Stimulated activated CD4-positive, alpha-beta T cell treated with anti-CD3 and anti-CD28 coated beads, Interleukin-1b, Interleukin-23, amount 100 ng/mL, for 24 hours (primary cell): ENCODE measurements around the gene NCAM1.
"Not testable (repeated sequence)": the region's sequence is repeated elsewhere in the genome, so short reads cannot be mapped to it uniquely, and the experiment has no call there.

Experiments
- DNase-seq, 4 experiments: peaks; one replicate each; pipeline ENCODE4 v3.0.0-alpha.2; 2020; ENCODE audit warnings: low read depth in 4 of 4, low spot score in 1 of 4

The NCAM1 gene

DNA sequence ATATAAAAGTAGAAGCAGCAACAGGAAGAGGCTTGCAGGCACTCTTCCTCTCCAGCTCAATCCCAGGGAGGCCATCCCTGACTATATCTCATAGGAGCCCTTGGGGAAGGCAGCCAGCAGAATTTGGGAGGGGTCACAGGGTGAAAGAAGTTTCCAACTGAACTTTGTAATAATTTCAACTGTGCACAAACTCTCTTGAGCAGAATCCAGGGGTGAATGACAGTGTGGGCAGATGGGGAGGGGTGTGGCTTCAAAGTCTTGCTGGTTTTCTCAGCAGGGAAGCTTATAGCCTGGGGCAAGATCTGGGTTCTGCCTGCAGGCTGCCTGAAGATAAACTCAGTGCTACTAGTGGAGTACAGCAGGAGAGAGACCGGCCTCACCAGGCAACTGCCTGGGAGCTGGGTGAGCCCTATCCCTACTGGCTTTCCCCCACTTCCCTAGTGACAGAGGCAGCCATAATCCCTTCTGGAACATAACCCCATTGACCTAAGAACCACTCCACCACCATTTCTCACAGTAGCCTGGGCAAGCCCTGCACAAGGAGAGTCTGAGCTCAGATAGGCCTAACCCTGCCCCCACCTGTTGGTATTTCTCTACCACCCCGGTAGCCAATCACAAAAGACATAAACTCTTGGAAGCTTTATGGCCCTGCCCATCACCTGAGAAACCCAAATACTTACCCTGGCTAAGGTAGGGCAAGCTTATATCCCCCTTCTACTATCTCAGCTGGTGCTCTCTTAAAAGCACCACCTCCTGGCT is 335.4 kb downstream of the NCAM1 start:
- no peak for DNase-seq

DNA sequence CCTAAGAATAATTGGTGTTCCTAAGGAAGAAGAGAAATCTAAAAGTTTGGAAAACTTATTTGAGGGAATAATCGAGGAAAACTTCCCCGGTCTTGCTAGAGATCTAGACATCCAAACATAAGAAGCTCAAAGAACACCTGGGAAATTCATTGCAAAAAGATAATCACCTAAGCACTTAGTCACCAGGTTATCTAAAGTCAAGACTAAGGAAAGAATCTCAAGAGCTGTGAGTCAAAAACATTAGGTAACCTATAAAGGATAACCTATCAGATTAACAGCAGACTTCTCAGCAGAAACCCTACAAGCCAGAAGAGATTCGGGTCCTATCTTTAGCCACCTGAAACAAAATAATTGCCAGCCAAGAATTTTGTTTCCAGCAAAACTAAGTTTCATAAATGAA is 337.3 kb downstream of the NCAM1 start:
- DNase-seq, result not testable (repeated sequence)

DNA sequence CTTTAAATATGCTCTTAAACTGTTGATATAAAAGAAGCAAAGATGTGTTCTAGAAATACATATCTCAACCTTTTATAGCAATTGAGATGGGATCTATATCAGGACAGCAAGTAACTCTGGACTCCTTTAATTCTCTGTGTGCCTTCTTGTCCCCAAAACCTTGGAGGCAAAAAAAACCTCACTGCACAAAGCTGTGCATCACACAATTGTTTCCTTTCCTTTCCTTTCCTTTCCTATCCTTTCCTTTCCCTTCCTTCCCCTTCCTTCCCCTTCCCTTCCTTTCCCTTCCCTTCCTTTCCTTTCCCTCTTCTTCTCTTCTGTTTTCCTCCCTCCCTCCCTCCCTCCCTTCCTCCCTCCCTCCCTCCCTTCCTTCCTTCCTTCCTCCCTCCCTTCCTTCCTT is 343.7 kb downstream of the NCAM1 start:
- DNase-seq, result no peak

DNA sequence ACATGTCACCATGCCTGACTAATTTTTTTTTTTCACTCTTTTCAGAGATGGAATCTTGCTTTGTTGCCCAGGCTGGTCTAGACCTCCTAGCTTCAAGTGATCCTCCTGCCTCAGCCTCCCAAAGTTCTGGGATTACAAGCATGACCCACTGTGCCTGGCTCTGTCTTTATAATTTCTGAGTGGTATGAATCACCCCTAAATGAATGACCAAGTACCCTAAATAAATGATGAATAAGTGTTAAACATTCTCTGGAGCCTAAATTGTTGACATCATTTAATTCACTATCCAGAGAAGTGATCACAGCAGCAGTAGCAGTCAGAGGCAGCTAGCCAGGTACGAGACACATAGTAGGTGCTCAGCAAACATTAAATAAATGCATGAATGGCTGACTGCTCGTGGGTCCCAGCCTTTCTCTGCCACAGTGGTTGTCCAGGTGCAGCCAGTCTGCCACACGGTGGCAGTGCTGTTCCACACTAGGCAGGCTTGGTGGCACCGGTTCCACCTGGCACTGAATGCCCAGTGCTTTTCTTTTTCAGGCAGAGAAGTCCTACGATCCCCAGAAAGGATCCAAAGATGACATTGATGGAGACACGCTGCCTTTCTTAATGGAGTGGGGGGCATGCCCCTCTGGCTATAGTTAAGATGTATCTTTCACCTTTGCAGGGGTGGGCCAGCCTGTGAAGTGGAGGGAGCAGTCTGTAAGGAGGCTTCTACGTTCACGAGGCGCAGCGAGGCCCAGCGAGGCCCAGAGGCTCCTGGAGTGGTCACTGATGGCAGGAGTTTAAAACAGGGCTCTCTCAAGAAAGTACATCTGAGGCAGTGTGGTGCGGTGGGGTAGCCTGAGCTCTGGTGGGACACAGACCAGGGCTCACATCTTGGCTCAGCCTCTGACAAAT is 344.5 kb downstream of the NCAM1 start:
- peak; percentile 43 to 54 (median 49) for DNase-seq

DNA sequence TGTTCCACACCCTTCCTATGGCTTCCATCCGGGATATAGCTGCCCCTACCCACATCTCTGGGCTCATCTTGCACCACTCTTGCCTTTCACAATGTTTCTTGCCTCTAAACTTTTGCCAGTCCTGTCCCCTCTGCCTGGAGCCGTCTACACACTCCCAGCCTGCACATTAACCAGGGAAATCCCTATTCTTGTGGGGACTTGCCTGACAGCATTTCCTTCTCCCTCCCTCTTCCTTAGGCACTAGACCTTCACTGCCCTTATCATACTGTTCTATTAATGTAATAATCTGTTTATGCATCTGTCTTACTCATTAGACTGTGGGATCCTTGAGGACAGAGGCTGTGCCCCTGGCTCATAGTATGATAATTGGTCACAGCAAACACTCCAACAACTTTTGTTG is 347.4 kb downstream of the NCAM1 start:
- no peak for DNase-seq

DNA sequence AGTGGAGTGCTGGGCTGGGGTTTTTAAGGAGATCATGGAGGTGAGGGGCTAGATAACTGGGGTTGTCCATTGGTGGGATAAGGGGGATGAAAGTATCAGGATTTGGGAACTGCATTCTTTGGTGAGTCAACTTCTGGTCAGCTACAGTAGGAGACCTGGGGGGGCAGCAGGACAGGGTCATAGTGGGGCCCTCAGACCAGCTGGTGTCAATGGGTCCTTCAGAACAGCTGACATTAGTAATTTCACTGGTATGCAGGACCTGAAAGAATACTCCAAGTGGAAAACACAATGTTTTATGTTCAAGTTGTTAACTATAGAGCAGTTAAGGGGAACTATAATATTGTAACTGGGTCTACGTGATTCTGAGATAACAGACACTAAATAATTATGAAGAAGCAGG is 350.3 kb downstream of the NCAM1 start:
- no peak for DNase-seq

DNA sequence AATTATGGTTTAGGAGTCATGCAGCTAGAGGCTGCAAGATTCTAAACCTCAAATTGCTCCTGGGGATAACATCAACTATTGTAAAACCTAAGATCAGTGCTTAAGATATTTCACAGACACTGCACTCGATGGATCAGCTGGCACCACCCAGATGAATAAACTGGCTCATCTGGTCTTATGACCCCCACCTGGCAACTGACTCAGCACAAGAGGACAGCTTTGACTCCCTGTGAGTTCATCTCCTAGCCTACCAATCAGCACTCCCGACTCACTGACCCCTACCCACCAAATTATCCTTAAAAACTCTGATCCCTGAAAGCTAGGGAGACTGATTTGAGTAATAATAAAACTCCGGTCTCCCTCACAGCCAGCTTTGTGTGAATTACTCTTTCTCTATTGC is 352.4 kb downstream of the NCAM1 start:
- DNase-seq, result no peak

DNA sequence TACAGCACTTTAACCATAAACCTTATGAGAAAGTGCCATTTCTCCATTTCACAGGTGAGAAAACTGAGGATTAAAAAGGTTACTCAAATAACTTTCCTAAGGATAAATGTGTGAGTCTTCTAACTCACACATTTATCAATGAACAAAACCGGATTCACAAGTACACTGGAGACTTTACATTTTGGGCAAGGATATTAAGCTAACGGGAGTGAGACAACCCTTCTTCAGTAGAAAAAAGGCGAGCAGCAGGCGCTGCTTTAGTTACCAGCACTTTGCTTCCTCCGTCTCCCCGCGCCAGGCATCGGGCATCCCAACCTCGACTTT is 352.8 kb downstream of the NCAM1 start:
- no peak for DNase-seq

DNA sequence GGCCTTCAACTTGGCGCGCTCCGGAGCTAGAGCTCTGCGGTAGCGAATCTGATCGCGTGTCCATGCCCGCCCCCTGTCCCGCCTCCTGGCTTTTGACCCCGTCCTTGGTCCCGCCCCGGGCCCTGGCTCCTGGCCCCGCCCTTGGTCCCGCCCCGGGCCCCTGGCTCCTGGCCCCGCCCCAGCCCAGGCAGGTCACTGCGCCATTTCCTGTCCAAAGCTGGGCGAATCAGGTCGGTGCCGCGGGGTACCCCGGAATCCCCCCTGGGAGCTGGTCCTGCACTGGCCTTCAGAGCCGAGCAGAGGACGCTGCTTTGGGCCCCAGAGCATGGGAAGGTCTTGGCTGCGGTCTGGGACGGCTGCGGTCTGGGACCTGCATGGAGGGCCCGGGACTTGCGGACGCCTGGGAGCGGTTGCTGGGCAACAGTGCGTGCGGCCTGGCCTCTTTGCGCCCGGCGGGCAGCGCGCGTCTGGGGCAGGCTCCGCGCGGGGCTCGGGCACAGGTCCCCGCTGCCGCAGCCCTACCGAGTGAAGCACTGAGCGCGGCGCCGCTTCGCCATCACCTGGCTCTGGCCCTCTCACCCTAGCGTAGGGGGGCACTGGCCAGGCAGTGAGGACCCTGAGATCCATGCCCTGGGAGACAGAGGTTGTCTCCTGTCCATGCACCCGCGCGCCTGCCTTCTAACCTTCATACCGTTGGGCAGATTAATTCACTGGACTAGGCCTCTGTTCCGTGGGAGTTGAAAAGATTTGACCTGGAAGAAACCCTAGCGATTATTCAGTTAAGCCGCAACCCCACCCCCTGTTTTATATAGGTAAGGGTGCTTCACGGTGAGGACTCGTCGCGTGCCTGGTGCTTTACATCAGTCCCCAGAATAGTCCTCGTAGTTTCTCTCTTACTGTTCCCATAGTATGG is 353.4 kb downstream of the NCAM1 start, which contains the start of gene TTC12:
TSS of gene TTC12 (plus strand) at position 195 of the 913 bp plus-strand sequence. CDS start 1,675 bp downstream, outside the sequence.
- peak; percentile 86 to 93 (median 91) for DNase-seq

DNA sequence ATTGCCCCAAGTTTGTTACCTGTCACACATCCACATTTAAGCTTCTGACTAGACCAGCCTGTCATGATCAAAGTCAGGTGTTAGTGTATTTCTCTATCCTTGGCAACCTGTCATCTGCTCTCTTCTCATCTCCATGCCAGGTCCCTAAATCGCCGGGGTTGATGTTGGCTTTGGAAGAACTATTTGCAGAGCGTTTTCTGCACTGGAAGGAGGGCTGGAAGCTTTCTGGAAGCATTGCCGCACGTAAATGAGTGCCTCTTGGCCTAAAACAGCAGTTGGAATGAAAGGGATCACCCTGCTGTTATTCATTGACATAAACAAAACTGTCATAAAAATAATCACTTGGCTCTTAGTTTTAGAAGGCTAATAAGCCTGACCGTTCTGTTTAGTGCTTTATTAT is 354.6 kb downstream of the NCAM1 start:
- no peak for DNase-seq

DNA sequence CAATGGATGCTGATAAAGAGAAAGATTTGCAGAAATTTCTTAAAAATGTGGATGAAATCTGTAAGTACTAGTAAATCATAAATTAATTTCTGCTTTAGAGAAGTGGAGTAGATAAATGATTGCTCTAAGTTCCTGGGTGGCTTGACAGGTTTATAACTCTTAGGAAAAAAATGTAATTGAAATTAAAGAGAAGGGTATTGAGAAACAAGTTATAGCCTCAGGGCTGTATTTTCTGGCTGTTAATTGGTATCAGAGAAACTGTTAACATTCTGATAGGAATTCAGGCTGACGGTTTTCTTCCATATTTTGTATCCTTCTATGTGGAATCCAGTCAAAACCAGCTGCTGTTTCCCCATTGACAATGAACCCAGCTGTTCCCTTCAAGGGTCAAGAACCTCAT is 355.0 kb downstream of the NCAM1 start:
- no peak for DNase-seq

DNA sequence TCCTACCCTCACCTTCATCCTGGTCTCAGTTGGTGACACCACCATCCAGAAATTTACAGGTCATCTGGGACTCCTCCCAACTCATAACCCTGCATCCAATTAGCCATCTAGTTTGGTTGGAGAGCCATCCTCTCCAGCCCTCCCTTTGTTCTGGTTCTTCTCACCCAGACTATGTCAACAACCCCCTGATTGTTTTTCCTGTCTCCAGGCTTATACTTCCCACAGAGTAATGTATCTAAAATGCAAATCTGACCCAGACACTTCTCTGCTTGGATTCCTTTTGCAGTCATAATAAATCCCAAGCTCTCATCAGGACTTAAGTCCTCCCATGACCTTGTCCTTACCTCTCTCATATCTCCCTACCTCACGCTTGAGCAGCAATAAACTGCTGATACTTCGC is 356.1 kb downstream of the NCAM1 start:
- no peak for DNase-seq

DNA sequence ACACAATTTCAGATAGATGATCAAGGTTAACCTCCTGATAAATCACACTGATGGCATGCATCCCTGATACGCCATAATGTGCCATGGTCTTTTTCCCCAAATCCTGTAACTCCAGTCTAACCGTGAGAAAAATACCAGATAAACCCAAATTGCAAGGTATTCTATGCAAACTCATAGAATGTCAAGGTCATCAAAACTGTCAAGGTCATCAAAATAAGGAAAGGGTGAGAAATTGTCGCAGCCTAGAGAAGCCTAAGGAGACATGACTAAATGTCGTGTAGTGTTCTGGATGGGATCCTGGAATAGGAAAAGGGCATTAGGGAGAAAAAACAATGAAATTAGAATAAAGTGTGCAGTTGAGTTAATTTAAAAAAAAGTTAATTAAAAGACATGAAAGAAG is 357.9 kb downstream of the NCAM1 start:
- DNase-seq, result no peak

DNA sequence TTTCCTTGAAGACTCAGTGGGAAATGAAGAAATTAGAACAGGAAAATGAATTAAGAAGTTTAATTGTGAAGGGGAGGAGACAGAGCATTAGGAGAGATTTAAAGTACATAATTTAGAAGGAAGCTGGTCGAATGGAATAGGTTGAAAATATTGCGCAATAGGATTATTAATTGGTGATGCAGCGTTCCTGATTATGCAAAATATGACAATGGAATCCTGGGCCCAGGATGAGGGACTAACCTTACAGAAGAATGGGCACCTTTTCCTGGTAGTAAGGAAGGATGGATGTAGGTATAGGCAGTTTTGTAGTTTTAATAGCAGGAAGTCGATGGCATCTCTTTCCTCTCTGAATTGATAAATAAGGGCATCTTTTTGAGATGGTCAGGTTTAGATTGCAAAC is 360.9 kb downstream of the NCAM1 start:
- no peak for DNase-seq

DNA sequence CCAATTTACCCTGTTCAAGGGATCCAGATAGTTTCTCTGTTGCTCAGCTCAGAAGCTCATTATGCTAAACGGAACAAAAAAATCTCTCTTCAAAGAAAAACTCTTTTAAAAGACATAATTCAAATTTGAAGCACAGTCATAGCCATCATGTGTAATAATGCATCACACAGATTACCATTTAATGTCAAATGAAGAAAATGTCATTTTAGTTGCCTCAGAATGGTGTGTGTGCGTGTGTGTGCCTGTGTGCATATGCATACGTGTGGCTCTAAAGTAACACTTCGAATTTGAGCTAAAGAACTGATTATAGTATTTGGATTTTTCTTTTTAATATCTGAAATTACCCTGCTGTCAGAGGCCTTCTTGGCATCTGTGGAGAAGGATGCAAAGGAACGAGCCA is 363.0 kb downstream of the NCAM1 start:
- DNase-seq, result no peak
